DLD1 (cell line): ENCODE results near the gene HSBP1.

ENCODE experiments used
- in situ Hi-C: cut with HindIII; loops from 2 replicates; pipeline ENCODE4 v1.10.0; 2017; ENCODE audit warnings: low sequenced_read_pairs

HSBP1 gene

GRCh38 chr16:83807710-83808572, at the start of gene HSBP1:
Gene HSBP1, plus strand, starts transcription at chr16:83807978. Its CDS starts 99 bp downstream, at chr16:83808077.
- in situ Hi-C loops, result no loop called here

- in situ Hi-C loops, result no loop called here
Measured at GRCh38 chr16:83762141-83762991, 45.4 kb upstream of the HSBP1 start.

GRCh38 chr16:83762992-83763358, 44.8 kb upstream of the HSBP1 start:
- in situ Hi-C loops, result no loop called here

GRCh38 chr16:83768986-83769385, 38.8 kb upstream of the HSBP1 start:
- in situ Hi-C loops, result no loop called here

- in situ Hi-C loops, result no loop called here
Measured at GRCh38 chr16:83769397-83770008, 38.3 kb upstream of the HSBP1 start.

GRCh38 chr16:83771306-83771942, 36.4 kb upstream of the HSBP1 start:
- in situ Hi-C loops, result no loop called here

- in situ Hi-C loops, result no loop called here
Measured at GRCh38 chr16:83772806-83773205, 35.0 kb upstream of the HSBP1 start.

GRCh38 chr16:83774066-83774465, 33.7 kb upstream of the HSBP1 start:
- in situ Hi-C loops, result no loop called here

- in situ Hi-C loops, result no loop called here
Measured at GRCh38 chr16:83776944-83777343, 30.8 kb upstream of the HSBP1 start.

- in situ Hi-C loops, result no loop called here
Measured at GRCh38 chr16:83779886-83780285, 27.9 kb upstream of the HSBP1 start.

GRCh38 chr16:83785455-83785854, 22.3 kb upstream of the HSBP1 start:
- in situ Hi-C loops, result no loop called here

- in situ Hi-C loops, result no loop called here
Measured at GRCh38 chr16:83789642-83790401, 18.0 kb upstream of the HSBP1 start.

- in situ Hi-C loops, result no loop called here
Measured at GRCh38 chr16:83791916-83792315, 15.9 kb upstream of the HSBP1 start.

GRCh38 chr16:83792391-83792790, 15.4 kb upstream of the HSBP1 start:
- in situ Hi-C loops, result no loop called here

- in situ Hi-C loops, result no loop called here
Measured at GRCh38 chr16:83793179-83793578, 14.6 kb upstream of the HSBP1 start.

GRCh38 chr16:83794860-83795554, 12.8 kb upstream of the HSBP1 start:
- in situ Hi-C loops, result no loop called here

GRCh38 chr16:83797013-83797412, 10.8 kb upstream of the HSBP1 start:
- in situ Hi-C loops, result no loop called here

- in situ Hi-C loops, result no loop called here
Measured at GRCh38 chr16:83799336-83799735, 8.4 kb upstream of the HSBP1 start.

GRCh38 chr16:83802135-83802534, 5.6 kb upstream of the HSBP1 start:
- in situ Hi-C loops, result no loop called here
